Activated T-helper 9 cell treated with anti-CD3 and anti-CD28 coated beads, Interleukin-2, amount 50 U/mL, for 16 hours (primary cell): ENCODE results near the gene DOCK4.

Source experiments
- DNase-seq: peaks from one replicate; pipeline ENCODE4 v3.0.0-alpha.2; 2020; ENCODE audit warnings: low read depth

Gene DOCK4

GRCh38 chr7:112159351-112159750, 46.8 kb downstream of the DOCK4 start:
- no peak for DNase-seq

GRCh38 chr7:112157072-112157471, 49.1 kb downstream of the DOCK4 start:
- no peak for DNase-seq

- no peak for DNase-seq
These were observed 49.8 kb downstream of the DOCK4 start for GRCh38 chr7:112156412-112156811.

GRCh38 chr7:112154690-112155089, 51.5 kb downstream of the DOCK4 start:
- DNase-seq, result no peak

GRCh38 chr7:112152186-112152585, 54.0 kb downstream of the DOCK4 start:
- DNase-seq, result no peak

- no peak for DNase-seq
These were observed 55.2 kb downstream of the DOCK4 start for GRCh38 chr7:112150823-112151641.

- no peak for DNase-seq
These were observed 56.5 kb downstream of the DOCK4 start for GRCh38 chr7:112149734-112150133.

- no peak for DNase-seq
These were observed 58.3 kb downstream of the DOCK4 start for GRCh38 chr7:112147793-112148361.

GRCh38 chr7:112145206-112145605, 61.0 kb downstream of the DOCK4 start:
- DNase-seq, result no peak

GRCh38 chr7:112144284-112145059, 61.7 kb downstream of the DOCK4 start:
- no peak for DNase-seq

GRCh38 chr7:112143582-112143981, 62.6 kb downstream of the DOCK4 start:
- no peak for DNase-seq

- no peak for DNase-seq
These were observed 63.1 kb downstream of the DOCK4 start for GRCh38 chr7:112143136-112143535.

GRCh38 chr7:112140600-112140999, 65.6 kb downstream of the DOCK4 start:
- DNase-seq, result no peak

- DNase-seq, result no peak
These were observed 67.3 kb downstream of the DOCK4 start for GRCh38 chr7:112138938-112139337.

- DNase-seq, result no peak
These were observed 67.8 kb downstream of the DOCK4 start for GRCh38 chr7:112138325-112138852.

- DNase-seq, result no peak
These were observed 68.8 kb downstream of the DOCK4 start for GRCh38 chr7:112137141-112138101.

GRCh38 chr7:112136271-112137008, 69.8 kb downstream of the DOCK4 start:
- DNase-seq, result no peak

- no peak for DNase-seq
These were observed 70.4 kb downstream of the DOCK4 start for GRCh38 chr7:112135815-112136214.

GRCh38 chr7:112134039-112134438, 72.2 kb downstream of the DOCK4 start:
- no peak for DNase-seq

GRCh38 chr7:112133328-112133727, 72.9 kb downstream of the DOCK4 start:
- DNase-seq, result no peak
